ENCODE results near the gene F7.

Gene F7

DNA sequence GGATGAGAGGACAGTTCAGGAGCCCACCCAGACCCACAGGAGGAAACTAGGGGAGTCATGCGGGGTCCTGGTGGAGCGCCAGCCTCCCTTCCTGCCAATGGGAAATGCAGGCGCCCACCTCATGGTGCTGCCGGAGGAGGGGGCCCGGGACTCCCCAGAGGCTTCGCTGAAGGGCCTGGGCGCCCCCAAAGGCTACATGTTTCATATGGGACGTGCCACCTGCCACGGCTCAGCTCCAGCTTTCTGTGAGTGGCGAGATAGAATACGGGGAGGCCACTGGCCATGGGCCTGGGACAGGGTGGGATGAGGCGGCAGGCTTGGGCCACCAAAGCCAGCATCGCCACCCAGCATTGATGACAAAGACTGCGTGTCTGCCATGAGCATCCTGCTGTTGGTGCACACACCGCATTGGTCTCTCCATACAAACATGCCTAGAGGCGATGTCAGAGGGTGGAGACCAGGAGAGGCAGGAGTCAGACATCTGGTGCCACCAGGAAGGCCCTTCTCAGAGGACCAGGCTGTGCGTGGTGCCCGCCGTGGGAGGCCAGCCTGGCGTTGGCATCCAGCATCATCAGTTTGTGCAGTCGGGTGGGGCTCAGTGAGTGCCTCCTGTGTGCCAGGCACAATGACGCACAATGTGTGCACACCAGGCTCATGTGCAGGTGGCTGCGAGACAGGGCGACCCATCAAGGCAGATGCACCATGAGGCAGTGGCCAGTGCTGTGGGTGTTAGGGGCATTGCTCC, 15.8 kb downstream of the F7 start:
- Histone ChIP-seq H3K36me3 (ENCODE audit: control insufficient read depth, insufficient read depth, low read length) (no peaks in the 10 kb centered on the region), H3K4me1 (ENCODE audit: control insufficient read depth, insufficient read depth, low read length) (no peaks in the 10 kb centered on the region), H3K27ac (ENCODE audit: low read depth, low read length) (no peak overlapping the region), H3K27me3 (ENCODE audit: control insufficient read depth, insufficient read depth, low read length) (no peaks in the 10 kb centered on the region), H3K4me3 (ENCODE audit: low read length) (no peak overlapping the region), H3K9ac (ENCODE audit: low read length) (no peak overlapping the region)

DNA sequence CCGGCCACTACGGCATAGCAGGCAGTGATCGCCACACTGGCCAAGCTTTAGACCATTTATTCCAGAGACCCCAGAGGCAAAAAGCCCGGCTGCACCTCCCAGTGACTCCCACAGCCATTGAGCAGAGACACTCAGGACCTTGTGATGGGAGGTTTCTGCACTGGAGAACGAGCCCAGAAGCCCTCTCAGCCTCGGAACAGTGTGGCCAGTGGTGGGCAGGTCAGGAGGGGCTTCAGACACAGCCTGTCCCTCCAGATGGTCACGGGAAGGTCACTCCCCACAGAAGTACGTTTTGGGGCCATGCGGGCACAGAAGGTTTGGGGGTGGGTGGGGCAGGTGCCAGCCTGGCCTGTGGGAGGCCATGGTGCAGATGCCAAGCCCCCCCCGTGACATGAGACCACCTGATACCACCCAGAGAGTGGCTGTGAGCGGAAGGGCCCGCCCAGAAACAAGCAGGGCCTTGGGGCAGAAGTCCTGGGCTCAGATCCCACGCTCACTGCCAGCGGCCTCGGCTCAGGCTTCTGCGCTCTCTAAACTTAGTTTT, 16.4 kb downstream of the F7 start:
- Histone ChIP-seq H3K27ac (ENCODE audit: low read depth, low read length) (no peak overlapping the region), H3K9ac (ENCODE audit: low read length) (no peak overlapping the region), H3K36me3 (ENCODE audit: control insufficient read depth, insufficient read depth, low read length) (no peaks in the 10 kb centered on the region), H3K27me3 (ENCODE audit: control insufficient read depth, insufficient read depth, low read length) (no peaks in the 10 kb centered on the region), H3K4me1 (ENCODE audit: control insufficient read depth, insufficient read depth, low read length) (no peaks in the 10 kb centered on the region), H3K4me3 (ENCODE audit: low read length) (no peak overlapping the region)

DNA sequence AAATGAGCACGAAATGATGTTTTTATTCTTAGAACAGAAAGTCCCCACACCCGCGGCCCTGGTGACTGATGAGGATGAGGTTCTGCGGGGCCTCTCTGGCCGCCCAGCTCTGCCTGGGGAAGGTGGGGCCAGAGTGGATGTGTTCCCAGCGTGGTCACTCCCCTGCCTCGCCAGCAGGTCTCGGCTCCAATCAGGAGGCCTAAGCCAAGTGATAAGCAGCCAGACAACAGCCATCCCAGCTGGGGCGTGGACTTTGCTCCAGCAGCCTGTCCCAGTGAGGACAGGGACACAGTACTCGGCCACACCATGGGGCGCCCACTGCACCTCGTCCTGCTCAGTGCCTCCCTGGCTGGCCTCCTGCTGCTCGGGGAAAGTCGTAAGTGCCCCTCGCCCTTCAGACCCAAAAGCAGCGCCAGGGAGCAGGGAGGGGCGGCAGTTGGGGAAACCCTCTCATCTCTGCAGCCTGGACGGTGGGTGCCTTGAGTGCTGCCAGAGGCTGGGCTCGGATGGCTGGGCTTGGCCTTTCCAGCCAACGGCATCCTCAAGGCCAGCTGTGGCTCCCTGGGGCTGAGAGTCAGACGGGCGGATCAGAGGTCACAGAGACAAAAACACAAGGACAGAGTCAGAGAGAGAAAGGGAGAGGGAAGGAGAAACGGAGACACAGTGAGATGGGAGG, 17.1 kb downstream of the F7 start, which contains the start of gene F10:
Gene F10, plus strand, starts transcription at position 250 of the 676 bp plus-strand sequence. Its CDS starts 57 bp downstream, at position 307.
- no peak within 1 kb of the TSS for H3K9ac ChIP-seq (ENCODE audit: low read length)
- no peak within 1 kb of the TSS for H3K27ac ChIP-seq (ENCODE audit: low read depth, low read length)
- H3K4me3 ChIP-seq (ENCODE audit: low read length): peak within 1 kb of the TSS; percentile 42

DNA sequence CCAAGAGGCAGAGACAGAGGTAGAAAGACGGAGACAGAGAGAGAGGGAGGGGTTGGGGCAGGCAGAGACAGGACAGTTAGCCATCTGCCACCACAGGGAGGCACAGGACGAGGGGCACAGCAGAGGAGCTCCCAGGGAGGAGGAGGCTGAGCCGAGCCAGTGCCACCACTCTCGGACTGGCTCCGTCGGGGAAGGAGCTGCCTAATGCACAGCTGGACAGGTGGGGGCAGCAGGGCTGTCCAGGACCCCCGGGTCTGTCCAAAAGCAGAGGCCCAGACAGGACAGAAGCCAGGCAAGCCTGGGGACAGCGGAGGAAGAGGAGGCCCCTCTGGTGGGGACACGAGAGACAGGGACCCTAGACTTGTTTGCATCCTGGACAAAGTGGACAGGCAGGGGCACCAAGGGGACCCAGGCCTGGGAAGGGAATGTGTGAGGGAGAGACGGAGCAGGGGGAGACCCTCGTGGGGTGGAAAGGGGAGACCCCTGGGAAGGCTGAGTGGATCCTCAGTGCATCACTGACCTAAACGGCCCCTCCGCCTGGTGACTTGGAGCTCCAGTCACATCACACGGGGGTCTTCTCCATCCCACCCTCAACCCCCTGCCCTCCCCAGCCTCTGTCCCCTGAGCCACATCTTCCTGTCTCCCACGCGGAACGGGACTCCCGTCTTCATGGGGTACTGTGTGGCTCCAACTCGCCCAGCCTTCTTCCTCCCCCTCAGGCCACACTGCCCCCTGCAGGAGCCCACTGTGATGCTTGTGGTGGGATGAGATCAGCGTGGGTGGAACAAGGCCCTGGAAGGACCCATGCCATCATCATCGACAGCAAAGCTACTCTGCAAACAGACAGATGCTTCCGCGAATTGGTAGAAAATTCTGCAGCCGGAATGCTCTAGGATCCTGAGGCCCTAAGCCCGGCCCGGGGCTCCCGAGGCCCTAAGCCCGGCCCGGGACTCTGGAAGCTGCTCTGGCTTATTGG, 17.9 kb downstream of the F7 start:
- H3K36me3 ChIP-seq (ENCODE audit: control insufficient read depth, insufficient read depth, low read length): no peaks in the 10 kb centered on the region
- no peaks in the 10 kb centered on the region for H3K27me3 ChIP-seq (ENCODE audit: control insufficient read depth, insufficient read depth, low read length)
- peak overlapping the region; percentile 42 for H3K4me3 ChIP-seq (ENCODE audit: low read length)
- H3K4me1 ChIP-seq (ENCODE audit: control insufficient read depth, insufficient read depth, low read length): no peaks in the 10 kb centered on the region
- H3K9ac ChIP-seq (ENCODE audit: low read length): no peak overlapping the region
- H3K27ac ChIP-seq (ENCODE audit: low read depth, low read length): no peak overlapping the region

More for the DNA sequence above, 17.1 kb downstream of the F7 start, which contains the start of gene F10:
- H3K36me3 ChIP-seq (ENCODE audit: control insufficient read depth, insufficient read depth, low read length): no peaks in the 10 kb centered on the region
- H3K27me3 ChIP-seq (ENCODE audit: control insufficient read depth, insufficient read depth, low read length): no peaks in the 10 kb centered on the region
- no peaks in the 10 kb centered on the region for H3K4me1 ChIP-seq (ENCODE audit: control insufficient read depth, insufficient read depth, low read length)

DNA sequence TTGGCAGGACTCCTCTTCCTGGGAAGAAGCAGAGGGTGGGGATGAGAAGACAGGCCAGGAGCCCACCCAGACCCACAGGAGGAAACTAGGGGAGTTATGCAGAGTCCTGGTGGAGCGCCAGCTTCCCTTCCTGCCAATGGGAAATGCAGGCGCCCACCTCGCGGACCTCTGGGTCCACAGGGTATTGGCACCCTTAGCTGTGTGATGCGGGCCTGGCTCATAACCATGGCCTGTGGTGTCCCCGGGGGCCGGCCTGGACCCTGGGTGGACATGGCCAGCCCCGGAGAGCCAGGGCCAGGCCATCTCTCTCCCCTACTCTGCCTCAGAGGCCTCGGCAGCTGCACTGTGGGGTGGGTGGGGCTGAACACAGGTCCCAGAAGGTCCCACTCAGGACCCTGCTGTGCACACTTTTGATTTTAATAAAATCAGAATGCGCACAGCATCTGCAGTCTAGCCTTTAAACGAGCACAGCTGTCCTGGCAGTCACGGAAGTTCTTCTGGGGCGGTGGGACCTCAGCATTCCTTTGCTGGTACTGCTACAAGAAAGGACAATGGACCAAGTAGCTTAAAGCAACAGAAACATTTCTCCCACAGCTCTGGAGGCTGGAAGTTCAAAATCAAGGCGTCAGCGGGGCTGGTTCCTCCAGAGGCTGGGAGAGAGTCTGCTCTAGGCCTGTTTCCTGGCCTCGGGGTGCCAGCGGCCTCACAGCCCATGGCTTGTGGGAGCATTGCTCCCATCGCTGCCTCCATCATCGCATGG, 18.8 kb downstream of the F7 start:
- Histone ChIP-seq H3K4me1 (ENCODE audit: control insufficient read depth, insufficient read depth, low read length) (no peaks in the 10 kb centered on the region), H3K9ac (ENCODE audit: low read length) (no peak overlapping the region), H3K36me3 (ENCODE audit: control insufficient read depth, insufficient read depth, low read length) (no peaks in the 10 kb centered on the region), H3K4me3 (ENCODE audit: low read length) (no peak overlapping the region), H3K27me3 (ENCODE audit: control insufficient read depth, insufficient read depth, low read length) (no peaks in the 10 kb centered on the region), H3K27ac (ENCODE audit: low read depth, low read length) (no peak overlapping the region)

DNA sequence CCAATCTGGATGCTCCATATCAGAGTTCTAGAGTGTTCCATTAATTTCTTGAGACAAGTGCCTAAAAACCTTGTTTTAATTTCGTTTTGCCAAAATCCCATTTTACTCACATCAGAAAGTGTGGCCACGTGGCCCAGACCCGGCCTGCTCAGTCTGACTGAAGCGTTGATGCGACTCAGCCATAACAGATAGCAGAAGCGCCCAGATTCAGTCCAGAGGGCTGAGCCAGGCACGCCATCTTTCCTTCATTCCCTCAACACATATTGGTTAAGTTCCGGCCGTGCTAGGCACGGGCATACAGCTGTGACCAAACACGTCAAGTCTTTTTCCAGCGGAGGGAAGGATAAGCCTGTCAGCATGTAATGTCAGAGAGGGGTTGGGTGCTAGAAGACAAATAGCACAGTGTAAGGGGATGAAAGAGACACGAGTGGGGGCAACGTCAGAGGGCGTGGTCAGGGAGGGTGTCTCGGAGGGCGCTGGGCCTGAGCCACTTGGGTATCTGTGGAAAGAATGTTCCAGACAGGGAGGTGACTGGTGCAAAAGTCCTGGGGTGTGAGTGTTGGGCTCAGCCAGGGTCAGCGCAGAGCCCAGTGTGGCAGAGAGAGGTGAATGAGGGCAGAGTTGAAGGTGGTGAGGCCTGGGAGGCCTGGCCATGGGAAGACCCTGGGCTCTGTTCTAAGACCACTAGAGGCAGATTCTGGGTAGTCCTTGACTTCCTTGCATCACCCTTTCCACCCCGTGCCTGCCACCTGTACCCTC, 20.1 kb downstream of the F7 start:
- Histone ChIP-seq H3K36me3 (ENCODE audit: control insufficient read depth, insufficient read depth, low read length) (no peaks in the 10 kb centered on the region), H3K9ac (ENCODE audit: low read length) (no peak overlapping the region), H3K4me3 (ENCODE audit: low read length) (no peak overlapping the region), H3K4me1 (ENCODE audit: control insufficient read depth, insufficient read depth, low read length) (no peaks in the 10 kb centered on the region), H3K27ac (ENCODE audit: low read depth, low read length) (no peak overlapping the region), H3K27me3 (ENCODE audit: control insufficient read depth, insufficient read depth, low read length) (no peaks in the 10 kb centered on the region)

DNA sequence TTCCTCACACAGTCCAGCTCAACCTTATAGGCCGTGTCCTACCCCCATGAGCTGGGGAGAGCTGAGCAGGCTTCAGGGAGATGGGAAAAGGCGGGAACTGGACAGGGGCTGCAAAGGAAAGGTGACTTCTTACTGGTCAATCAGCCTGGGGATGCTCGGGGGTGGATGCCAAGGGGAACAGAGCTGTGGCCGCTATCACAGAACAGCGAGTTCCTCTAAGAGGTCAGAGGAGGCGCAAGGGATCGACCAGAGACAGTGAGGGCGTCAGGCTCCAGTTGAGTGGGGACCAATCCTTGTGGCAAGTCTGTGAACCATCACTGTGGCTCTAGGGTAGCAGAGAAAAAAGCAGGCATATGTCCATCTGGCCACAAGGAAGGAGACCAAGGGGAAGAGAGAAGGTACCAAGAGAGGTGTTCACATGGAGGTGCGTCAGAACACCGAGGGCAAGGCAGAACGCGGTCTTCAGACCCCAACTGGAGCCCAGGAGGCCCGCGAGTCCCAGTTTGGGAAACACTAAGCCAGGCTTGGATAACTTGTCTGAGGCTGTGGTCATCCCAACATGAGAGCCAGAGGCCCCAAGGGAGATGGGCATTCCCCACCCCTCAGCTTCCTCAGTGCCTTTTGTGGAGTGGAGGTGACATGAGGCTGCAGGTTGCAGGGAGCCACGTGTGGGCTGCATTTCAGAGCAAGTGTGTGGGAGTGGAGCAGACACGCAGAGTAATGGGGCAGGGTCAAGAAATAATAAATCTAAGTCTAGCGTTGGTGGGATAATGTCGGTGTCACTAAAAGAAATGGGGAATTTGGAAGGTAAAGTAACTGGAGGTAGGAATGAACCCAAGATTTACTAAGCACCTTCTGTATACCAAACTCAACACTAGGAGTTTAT, 20.9 kb downstream of the F7 start:
- Histone ChIP-seq H3K27me3 (ENCODE audit: control insufficient read depth, insufficient read depth, low read length) (no peaks in the 10 kb centered on the region), H3K9ac (ENCODE audit: low read length) (no peak overlapping the region), H3K27ac (ENCODE audit: low read depth, low read length) (no peak overlapping the region), H3K36me3 (ENCODE audit: control insufficient read depth, insufficient read depth, low read length) (no peaks in the 10 kb centered on the region), H3K4me3 (ENCODE audit: low read length) (no peak overlapping the region), H3K4me1 (ENCODE audit: control insufficient read depth, insufficient read depth, low read length) (no peaks in the 10 kb centered on the region)

DNA sequence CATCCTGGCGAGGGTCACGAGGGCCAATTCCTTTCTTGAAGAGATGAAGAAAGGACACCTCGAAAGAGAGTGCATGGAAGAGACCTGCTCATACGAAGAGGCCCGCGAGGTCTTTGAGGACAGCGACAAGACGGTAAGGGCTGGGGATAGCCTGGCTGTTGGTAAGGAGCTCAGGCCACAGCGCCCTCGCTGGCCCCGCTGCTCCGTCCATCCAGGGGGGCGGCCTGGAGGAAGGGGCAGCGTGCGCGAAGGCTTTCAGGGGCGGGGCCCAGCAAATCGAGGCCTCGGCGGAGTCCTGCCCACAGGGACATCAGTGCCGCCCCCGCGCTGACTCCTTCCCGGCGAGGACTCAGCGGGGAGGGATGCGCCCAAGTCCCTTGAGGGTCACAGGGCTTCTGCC, 23.9 kb downstream of the F7 start:
- Histone ChIP-seq H3K27ac (ENCODE audit: low read depth, low read length) (no peak overlapping the region), H3K4me3 (ENCODE audit: low read length) (no peak overlapping the region), H3K9ac (ENCODE audit: low read length) (no peak overlapping the region), H3K36me3 (ENCODE audit: control insufficient read depth, insufficient read depth, low read length) (no peaks in the 10 kb centered on the region), H3K4me1 (ENCODE audit: control insufficient read depth, insufficient read depth, low read length) (no peaks in the 10 kb centered on the region), H3K27me3 (ENCODE audit: control insufficient read depth, insufficient read depth, low read length) (no peaks in the 10 kb centered on the region)

DNA sequence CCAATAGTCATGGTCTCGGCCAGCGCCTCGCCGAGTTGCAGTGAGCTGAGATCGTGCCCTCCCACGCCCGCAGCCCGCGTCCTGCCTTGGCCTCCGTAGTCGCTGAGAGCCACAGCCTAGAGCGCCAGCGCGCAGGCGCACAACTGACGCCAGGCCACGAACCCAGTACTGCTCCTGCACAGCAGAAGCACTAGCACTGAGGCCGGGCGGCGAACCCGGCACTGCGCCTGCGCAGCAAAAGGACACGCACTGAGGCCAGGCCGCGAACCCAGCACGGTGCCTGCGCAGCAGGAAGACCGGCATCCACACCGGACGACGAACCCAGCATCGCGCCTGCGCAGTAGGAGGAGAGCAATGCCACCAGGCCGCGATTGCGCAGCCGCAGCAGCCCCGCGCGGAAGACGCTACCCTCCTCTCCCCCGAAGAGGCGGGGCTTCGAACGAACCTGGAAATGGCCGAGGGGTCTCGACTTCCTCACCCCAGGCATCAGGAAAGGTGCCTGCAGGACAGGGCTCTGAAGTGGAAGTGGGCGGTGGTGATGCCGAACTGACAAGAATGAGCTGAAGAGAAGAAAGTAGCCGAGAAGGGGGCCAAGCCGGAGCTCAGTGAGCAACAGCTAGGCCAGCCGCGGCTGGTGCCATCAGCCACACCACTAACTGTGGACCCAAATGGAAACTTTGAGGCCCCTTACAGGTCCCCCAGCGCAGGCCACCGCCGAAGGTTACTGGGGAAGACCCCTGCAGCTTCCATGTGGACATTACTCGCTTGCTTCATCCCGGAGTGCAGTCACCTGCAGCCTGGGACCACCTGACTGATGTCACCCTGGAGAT, 24.5 kb downstream of the F7 start:
- Histone ChIP-seq H3K9ac (ENCODE audit: low read length) (no peak overlapping the region), H3K36me3 (ENCODE audit: control insufficient read depth, insufficient read depth, low read length) (no peaks in the 10 kb centered on the region), H3K4me3 (ENCODE audit: low read length) (peak overlapping the region; percentile 6), H3K4me1 (ENCODE audit: control insufficient read depth, insufficient read depth, low read length) (no peaks in the 10 kb centered on the region), H3K27me3 (ENCODE audit: control insufficient read depth, insufficient read depth, low read length) (no peaks in the 10 kb centered on the region), H3K27ac (ENCODE audit: low read depth, low read length) (no peak overlapping the region)

DNA sequence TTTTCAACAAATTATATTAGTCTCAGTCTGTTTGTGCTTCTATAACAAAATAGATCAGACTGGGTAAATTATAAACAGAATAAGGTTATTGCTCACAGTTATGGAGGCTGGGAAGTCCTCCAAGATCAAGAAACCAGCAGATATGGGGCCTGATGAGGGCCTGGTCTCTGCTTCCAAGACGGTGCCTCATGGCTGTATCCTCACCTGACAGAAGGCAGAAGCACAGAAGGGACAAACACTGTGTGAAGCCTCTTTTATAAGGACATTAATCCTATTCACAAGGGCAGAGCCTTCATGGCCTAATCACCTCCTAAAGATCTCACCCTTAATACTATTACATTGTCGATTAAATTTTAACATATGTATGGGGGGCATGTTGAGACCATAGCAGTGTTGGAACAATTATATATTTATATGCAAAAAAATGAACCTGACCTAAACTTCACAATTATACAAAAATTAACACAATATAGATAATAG, 29.7 kb downstream of the F7 start:
- Histone ChIP-seq H3K9ac (ENCODE audit: low read length) (no peak overlapping the region), H3K27me3 (ENCODE audit: control insufficient read depth, insufficient read depth, low read length) (no peaks in the 10 kb centered on the region), H3K36me3 (ENCODE audit: control insufficient read depth, insufficient read depth, low read length) (no peaks in the 10 kb centered on the region), H3K4me1 (ENCODE audit: control insufficient read depth, insufficient read depth, low read length) (no peaks in the 10 kb centered on the region), H3K27ac (ENCODE audit: low read depth, low read length) (no peak overlapping the region), H3K4me3 (ENCODE audit: low read length) (no peak overlapping the region)
